Neural progenitor cell (in vitro differentiated cells): Measurements from ENCODE around the gene SHBG. TPM values are rescaled to one million over a fixed set of nuclear protein-coding genes. Genes with fewer than 3 reads are reported as not detected.

Source experiments
- DNase-seq: peaks from one replicate; pipeline ENCODE4 v3.0.0-alpha.2; 2016; ENCODE audit warnings: low spot score
- H2AFZ ChIP-seq: fragments of 200-600 bp; sonication (generic); replicated peaks from 2 replicates; pipeline ENCODE4 v1.6.1; 2016; ENCODE audit warnings: antibody characterized with exemption
- H3F3A ChIP-seq: fragments of 200-600 bp; sonication (generic); 2 replicates; pipeline ENCODE4 v1.6.1; 2016; ENCODE audit warnings: antibody characterized with exemption, low read depth
- H3K27ac ChIP-seq: fragments of 200-600 bp; sonication (generic); 2 replicates; pipeline ENCODE4 v1.5.1; 2016; ENCODE audit warnings: mild to moderate bottlenecking
- H3K27me3 ChIP-seq: fragments of 200-600 bp; sonication (generic); 2 replicates; pipeline ENCODE4 v1.6.1; 2016; ENCODE audit warnings: mild to moderate bottlenecking, moderate library complexity
- H3K36me3 ChIP-seq: fragments of 200-600 bp; sonication (generic); 2 replicates; pipeline ENCODE4 v1.5.1; 2016
- H3K4me1 ChIP-seq: fragments of 200-600 bp; sonication (generic); 2 replicates; pipeline ENCODE4 v1.6.1; 2016; ENCODE audit warnings: mixed run types
- H3K4me2 ChIP-seq: fragments of 200-600 bp; sonication (generic); 2 replicates; pipeline ENCODE4 v1.6.1; 2016
- H3K4me3 ChIP-seq: fragments of 200-600 bp; sonication (generic); 2 replicates; pipeline ENCODE4 v1.5.1; 2016
- H3K79me2 ChIP-seq: fragments of 200-600 bp; sonication (generic); 2 replicates; pipeline ENCODE4 v1.6.1; 2016; ENCODE audit warnings: low read depth
- H3K9ac ChIP-seq: fragments of 200-600 bp; sonication (generic); 2 replicates; pipeline ENCODE4 v1.6.1; 2016
- H3K9me3 ChIP-seq: fragments of 200-600 bp; sonication (generic); 2 replicates; pipeline ENCODE4 v1.5.1; 2016; ENCODE audit warnings: low read depth
- H4K20me1 ChIP-seq: fragments of 200-600 bp; sonication (generic); 2 replicates; pipeline ENCODE4 v1.6.1; 2016; ENCODE audit warnings: low read depth
- H3K27ac Mint-ChIP-seq: 3 replicates; pipeline ENCODE4 v1.8.0; 2021; ENCODE audit warnings: mixed read lengths
- H3K27me3 Mint-ChIP-seq: 2 replicates; pipeline ENCODE4 v1.8.0; 2022; ENCODE audit warnings: low read depth, mild to moderate bottlenecking, inconsistent platforms, moderate library complexity, mixed read lengths; ENCODE audit not compliant: insufficient read depth
- H3K36me3 Mint-ChIP-seq: 3 replicates; pipeline ENCODE4 v1.8.0; 2021; ENCODE audit warnings: mixed read lengths
- H3K4me1 Mint-ChIP-seq: 3 replicates; pipeline ENCODE4 v1.8.0; 2021; ENCODE audit warnings: mixed read lengths
- H3K4me3 Mint-ChIP-seq: 3 replicates; pipeline ENCODE4 v1.8.0; 2021; ENCODE audit warnings: mild to moderate bottlenecking, moderate library complexity, mixed read lengths
- H3K9me3 Mint-ChIP-seq: 3 replicates; pipeline ENCODE4 v1.8.0; 2020; ENCODE audit warnings: mixed read lengths
- EZH2 ChIP-seq: fragments of 200-600 bp; sonication (generic); IDR thresholded peaks from 2 replicates; pipeline ENCODE4 v1.6.1; 2017; ENCODE audit warnings: antibody characterized with exemption, mild to moderate bottlenecking, moderate library complexity
- EZH2phosphoT487 ChIP-seq: fragments of 200-600 bp; sonication (generic); IDR thresholded peaks from 2 replicates; pipeline ENCODE4 v1.6.1; 2017; ENCODE audit warnings: antibody characterized with exemption
- total RNA-seq: library from RNA; depleted of rRNA; stranded (reverse); fragments of >200 nt; gene quantifications from 2 replicates; pipeline ENCODE4 v1.2.3, GENCODE V29; 2015; ENCODE audit warnings: low replicate concordance
- TF ChIP-seq, protein P1 (sequence below): fragments of 200-600 bp; sonication (generic); IDR thresholded peaks from 2 replicates; pipeline ENCODE4 v1.5.1; 2017; ENCODE audit warnings: antibody characterized with exemption, mild to moderate bottlenecking

The SHBG gene, protein sequence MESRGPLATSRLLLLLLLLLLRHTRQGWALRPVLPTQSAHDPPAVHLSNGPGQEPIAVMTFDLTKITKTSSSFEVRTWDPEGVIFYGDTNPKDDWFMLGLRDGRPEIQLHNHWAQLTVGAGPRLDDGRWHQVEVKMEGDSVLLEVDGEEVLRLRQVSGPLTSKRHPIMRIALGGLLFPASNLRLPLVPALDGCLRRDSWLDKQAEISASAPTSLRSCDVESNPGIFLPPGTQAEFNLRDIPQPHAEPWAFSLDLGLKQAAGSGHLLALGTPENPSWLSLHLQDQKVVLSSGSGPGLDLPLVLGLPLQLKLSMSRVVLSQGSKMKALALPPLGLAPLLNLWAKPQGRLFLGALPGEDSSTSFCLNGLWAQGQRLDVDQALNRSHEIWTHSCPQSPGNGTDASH
- total RNA-seq: 0.46 TPM in 1 of 2 replicates, not detected in the other

DNA sequence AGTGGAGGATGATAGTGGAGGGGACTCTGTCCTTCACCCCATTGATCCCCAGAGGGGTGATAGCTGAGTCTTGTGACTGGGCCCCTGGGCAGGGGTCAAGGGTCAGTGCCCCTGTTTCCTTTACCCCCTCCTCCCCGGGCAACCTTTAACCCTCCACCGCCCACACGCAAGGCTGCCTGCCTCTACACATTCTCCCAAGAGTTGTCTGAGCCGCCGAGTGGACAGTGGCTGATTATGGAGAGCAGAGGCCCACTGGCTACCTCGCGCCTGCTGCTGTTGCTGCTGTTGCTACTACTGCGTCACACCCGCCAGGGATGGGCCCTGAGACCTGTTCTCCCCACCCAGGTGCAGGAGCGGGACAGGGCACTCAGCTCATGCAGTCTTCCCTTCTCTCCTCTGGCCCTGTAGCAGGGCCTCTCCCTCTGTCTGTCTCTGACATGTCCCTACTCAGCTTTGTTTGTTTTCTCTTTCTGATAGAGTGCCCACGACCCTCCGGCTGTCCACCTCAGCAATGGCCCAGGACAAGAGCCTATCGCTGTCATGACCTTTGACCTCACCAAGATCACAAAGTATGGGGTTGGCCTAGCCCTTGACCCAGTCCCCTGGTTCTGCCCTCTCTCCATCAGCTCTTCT lies at the start of gene SHBG:
Gene SHBG (plus strand): TSS at position 197 of the 633 bp plus-strand sequence. CDS start 38 bp downstream, at position 235.
- no peaks in the 10 kb centered on the region for H4K20me1 ChIP-seq
- peaks cover 2% of the 10 kb centered on the region for H3K9me3 Mint-ChIP-seq
- DNase-seq: no peak

DNA sequence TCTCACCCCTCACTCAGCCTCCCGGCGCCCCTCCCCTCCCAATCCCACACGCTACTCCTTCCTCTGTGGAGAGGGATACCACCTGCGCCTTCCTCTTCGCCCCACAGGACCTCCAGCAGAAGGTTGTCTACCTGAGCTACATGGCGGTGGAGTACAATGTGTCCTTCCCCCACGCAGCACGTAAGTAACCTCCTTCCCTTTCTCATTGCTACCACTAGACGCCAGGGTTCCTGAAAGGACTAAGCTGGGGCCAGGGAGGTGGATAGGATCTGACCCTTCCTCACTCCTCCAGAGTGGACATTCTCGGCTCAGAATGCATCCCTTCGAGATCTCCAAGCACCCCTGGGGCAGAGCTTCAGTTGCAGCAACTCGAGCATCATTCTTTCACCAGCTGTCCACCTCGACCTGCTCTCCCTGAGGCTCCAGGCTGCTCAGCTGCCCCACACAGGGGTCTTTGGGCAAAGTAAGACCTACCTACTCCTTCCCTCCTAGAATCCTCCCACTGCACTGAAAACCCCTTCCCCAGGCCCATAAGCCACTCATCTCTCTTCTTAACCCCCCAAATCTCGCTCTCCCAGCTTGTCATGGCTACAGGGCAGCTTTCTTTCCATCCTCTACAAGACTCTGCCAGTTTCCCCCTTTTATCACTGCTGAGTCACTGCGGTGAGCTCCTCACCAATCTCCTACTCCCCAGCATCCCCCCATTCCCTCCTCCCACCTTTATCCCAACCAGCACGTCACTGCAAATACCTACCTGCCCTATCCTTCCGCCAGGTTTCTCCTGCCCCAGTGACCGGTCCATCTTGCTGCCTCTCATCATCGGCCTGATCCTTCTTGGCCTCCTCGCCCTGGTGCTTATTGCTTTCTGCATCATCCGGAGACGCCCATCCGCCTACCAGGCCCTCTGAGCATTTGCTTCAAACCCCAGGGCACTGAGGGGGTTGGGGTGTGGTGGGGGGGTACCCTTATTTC lies 49.0 kb upstream of the SHBG start:
- H4K20me1 ChIP-seq: peaks cover 34% of the 10 kb centered on the region
- peaks cover 15% of the 10 kb centered on the region for H3K4me1 ChIP-seq
- Mint-ChIP-seq H3K36me3 (peaks cover 29% of the 10 kb centered on the region), H3K27ac (peak overlapping the region; percentile 87), H3K27me3 (peaks cover 13% of the 10 kb centered on the region), H3K9me3 (no peaks in the 10 kb centered on the region), H3K4me3 (peak overlapping the region; percentile 28), H3K4me1 (peaks cover 45% of the 10 kb centered on the region)
- H3K79me2 ChIP-seq: peaks cover 44% of the 10 kb centered on the region
- peaks cover 6% of the 10 kb centered on the region for H3K36me3 ChIP-seq
- no peaks in the 10 kb centered on the region for H3K27me3 ChIP-seq
- no peak overlapping the region for H3K4me2 ChIP-seq
- no peak for DNase-seq
- no peaks in the 10 kb centered on the region for H3K9me3 ChIP-seq
- peaks cover 73% of the 10 kb centered on the region for H3F3A ChIP-seq
- H3K27ac ChIP-seq: no peak overlapping the region
- H3K9ac ChIP-seq: no peak overlapping the region
- no peak overlapping the region for H2AFZ ChIP-seq
- TF ChIP-seq EZH2phosphoT487 (no peak), EZH2 (no peak)
- TF ChIP-seq, protein P1, sequence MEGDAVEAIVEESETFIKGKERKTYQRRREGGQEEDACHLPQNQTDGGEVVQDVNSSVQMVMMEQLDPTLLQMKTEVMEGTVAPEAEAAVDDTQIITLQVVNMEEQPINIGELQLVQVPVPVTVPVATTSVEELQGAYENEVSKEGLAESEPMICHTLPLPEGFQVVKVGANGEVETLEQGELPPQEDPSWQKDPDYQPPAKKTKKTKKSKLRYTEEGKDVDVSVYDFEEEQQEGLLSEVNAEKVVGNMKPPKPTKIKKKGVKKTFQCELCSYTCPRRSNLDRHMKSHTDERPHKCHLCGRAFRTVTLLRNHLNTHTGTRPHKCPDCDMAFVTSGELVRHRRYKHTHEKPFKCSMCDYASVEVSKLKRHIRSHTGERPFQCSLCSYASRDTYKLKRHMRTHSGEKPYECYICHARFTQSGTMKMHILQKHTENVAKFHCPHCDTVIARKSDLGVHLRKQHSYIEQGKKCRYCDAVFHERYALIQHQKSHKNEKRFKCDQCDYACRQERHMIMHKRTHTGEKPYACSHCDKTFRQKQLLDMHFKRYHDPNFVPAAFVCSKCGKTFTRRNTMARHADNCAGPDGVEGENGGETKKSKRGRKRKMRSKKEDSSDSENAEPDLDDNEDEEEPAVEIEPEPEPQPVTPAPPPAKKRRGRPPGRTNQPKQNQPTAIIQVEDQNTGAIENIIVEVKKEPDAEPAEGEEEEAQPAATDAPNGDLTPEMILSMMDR: no peak
- H3K4me3 ChIP-seq: no peak overlapping the region

More for the DNA sequence above, at the start of gene SHBG:
- H2AFZ ChIP-seq: no peak within 1 kb of the TSS
- Mint-ChIP-seq H3K27ac (peak within 1 kb of the TSS; percentile 78), H3K4me3 (peak within 1 kb of the TSS; percentile 53), H3K27me3 (peaks cover 9% of the 10 kb centered on the region), H3K36me3 (peaks cover 6% of the 10 kb centered on the region), H3K4me1 (peaks cover 38% of the 10 kb centered on the region)
- no peak within 1 kb of the TSS for H3K9ac ChIP-seq
- H3K4me3 ChIP-seq: no peak within 1 kb of the TSS
- no peak within 1 kb of the TSS for H3K4me2 ChIP-seq
- H3K79me2 ChIP-seq: no peaks in the 10 kb centered on the region
- TF ChIP-seq, protein P1: no peak
- TF ChIP-seq EZH2 (no peak), EZH2phosphoT487 (no peak)
- H3K9me3 ChIP-seq: no peaks in the 10 kb centered on the region
- peaks cover 4% of the 10 kb centered on the region for H3K4me1 ChIP-seq
- no peak within 1 kb of the TSS for H3K27ac ChIP-seq
- no peaks in the 10 kb centered on the region for H3K27me3 ChIP-seq
- no peaks in the 10 kb centered on the region for H3K36me3 ChIP-seq
- H3F3A ChIP-seq: peaks cover 13% of the 10 kb centered on the region

DNA sequence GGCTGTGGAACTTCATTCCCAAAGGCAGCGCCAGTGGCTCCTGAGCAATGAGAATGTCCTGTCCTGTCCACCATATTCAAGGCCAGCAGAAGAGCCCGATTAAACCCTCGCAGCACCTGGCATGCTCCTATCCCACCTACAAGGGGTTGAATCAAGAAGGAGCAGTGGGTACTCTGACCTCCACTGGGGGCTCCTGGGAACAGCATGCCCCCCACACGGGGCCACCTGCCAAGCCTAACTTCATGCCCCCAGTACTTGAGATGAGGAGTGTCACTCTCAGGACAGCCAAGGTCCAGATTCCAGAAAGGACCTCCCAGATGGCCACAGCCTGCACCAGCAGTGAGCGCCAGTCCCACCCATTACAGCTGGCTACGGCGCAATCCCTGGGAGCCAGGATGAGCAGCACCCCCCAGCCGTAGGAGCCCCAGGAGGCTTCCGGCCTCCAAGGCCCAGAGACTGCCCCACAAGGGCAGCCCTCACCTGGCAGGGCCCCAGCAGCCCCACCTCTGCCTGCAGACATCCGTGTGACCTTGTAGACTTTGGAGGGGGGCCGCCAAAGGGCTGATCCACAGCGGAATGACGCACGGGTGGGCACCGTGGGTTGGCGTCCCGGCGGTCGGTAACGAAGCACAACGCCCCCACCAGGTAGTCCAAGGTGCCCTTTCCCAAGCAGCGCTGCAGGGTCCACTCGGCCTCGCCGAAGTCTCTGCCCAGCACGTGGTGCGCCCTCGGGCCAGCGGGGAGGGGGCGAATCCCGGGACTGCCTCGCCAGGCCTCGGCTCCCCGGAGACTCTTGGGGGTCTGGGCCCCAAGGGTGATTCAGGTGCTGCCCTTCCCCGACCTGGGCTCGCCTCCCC lies 47.3 kb upstream of the SHBG start:
- H3K27ac Mint-ChIP-seq: peak overlapping the region; percentile 93
- Histone ChIP-seq H3K27ac (peak overlapping the region; percentile 93), H3F3A (peaks cover 57% of the 10 kb centered on the region), H4K20me1 (peaks cover 17% of the 10 kb centered on the region), H3K9me3 (no peaks in the 10 kb centered on the region), H3K9ac (no peak overlapping the region), H3K4me2 (peak overlapping the region; percentile 19), H3K4me1 (peaks cover 15% of the 10 kb centered on the region), H2AFZ (no peak overlapping the region), H3K79me2 (peaks cover 33% of the 10 kb centered on the region), H3K4me3 (no peak overlapping the region), H3K36me3 (no peaks in the 10 kb centered on the region), H3K27me3 (no peaks in the 10 kb centered on the region)
- no peaks in the 10 kb centered on the region for H3K9me3 Mint-ChIP-seq
- peaks cover 13% of the 10 kb centered on the region for H3K27me3 Mint-ChIP-seq
- peaks cover 41% of the 10 kb centered on the region for H3K4me1 Mint-ChIP-seq
- peaks cover 21% of the 10 kb centered on the region for H3K36me3 Mint-ChIP-seq
- no peak for TF ChIP-seq EZH2
- no peak for TF ChIP-seq EZH2phosphoT487
- TF ChIP-seq, protein P1: no peak
- H3K4me3 Mint-ChIP-seq: peak overlapping the region; percentile 100
- no peak for DNase-seq
